Activated CD4-positive, alpha-beta memory T cell treated with anti-CD3 and anti-CD28 coated beads for 36 hours (primary cell): Measurements from ENCODE around the gene C16orf74. TPM values are rescaled to one million over a fixed set of nuclear protein-coding genes. Genes with fewer than 3 reads are reported as not detected.

Source experiments
- CTCF ChIA-PET: fragments of 350-600 bp; sonication (Branson Sonifier 250); formaldehyde crosslinking; loops from one replicate; lab custom pipeline; 2021; ENCODE audit warnings: antibody characterized with exemption, inconsistent platforms; lab: Charles Lee
- POLR2A ChIA-PET: fragments of 350-600 bp; sonication (Branson Sonifier 250); formaldehyde crosslinking; loops from one replicate; lab custom pipeline; 2021; ENCODE audit warnings: antibody characterized with exemption; lab: Charles Lee
- DNase-seq: peaks from one replicate; pipeline ENCODE4 v3.0.0-alpha.2; 2020
- H3K27ac Mint-ChIP-seq: one replicate; pipeline ENCODE4 v1.8.0; 2021; ENCODE audit warnings: mixed read lengths
- H3K27me3 Mint-ChIP-seq: one replicate; pipeline ENCODE4 v1.8.0; 2021; ENCODE audit warnings: mixed read lengths
- H3K36me3 Mint-ChIP-seq: one replicate; pipeline ENCODE4 v1.8.0; 2021; ENCODE audit warnings: mixed read lengths
- H3K4me1 Mint-ChIP-seq: one replicate; pipeline ENCODE4 v1.8.0; 2021; ENCODE audit warnings: low read depth, mixed read lengths
- H3K4me3 Mint-ChIP-seq: one replicate; pipeline ENCODE4 v1.8.0; 2021; ENCODE audit warnings: mild to moderate bottlenecking, mixed read lengths
- H3K9me3 Mint-ChIP-seq: one replicate; pipeline ENCODE4 v1.8.0; 2021; ENCODE audit warnings: mixed read lengths
- intact Hi-C: fragments of 100-400 bp; cut with micrococcal nuclease; formaldehyde crosslinking; loops from one replicate; pipeline ENCODE4 v1.15.1; 2023
- total RNA-seq, 2 experiments: library from RNA; stranded (reverse); gene quantifications; one replicate each; pipeline ENCODE4 v1.2.3, GENCODE V29; 2021

Gene C16orf74
- total RNA-seq, 2 experiments from 2014 or later, result not detected

GRCh38 chr16:85768199-85768598, 17.3 kb upstream of the C16orf74 start:
- Mint-ChIP-seq H3K27ac (no peak overlapping the region), H3K4me1 (no peaks in the 10 kb centered on the region), H3K27me3 (no peaks in the 10 kb centered on the region), H3K4me3 (no peak overlapping the region), H3K9me3 (no peaks in the 10 kb centered on the region), H3K36me3 (peaks cover 3% of the 10 kb centered on the region)
- POLR2A ChIA-PET, result interaction anchor here (0.7 kb wide), 1 partner anchor 332 kb away, joined by 3 read pairs; no protein-coding TSS in a partner anchor
- CTCF ChIA-PET, result no interaction called here
- intact Hi-C loops, result no loop called here
- DNase-seq, result no peak

GRCh38 chr16:85767531-85767930, 16.6 kb upstream of the C16orf74 start:
- ChIA-PET POLR2A (no interaction called here), CTCF (no interaction called here)
- no peaks in the 10 kb centered on the region for H3K27me3 Mint-ChIP-seq
- intact Hi-C loops, result no loop called here
- H3K9me3 Mint-ChIP-seq, result no peaks in the 10 kb centered on the region
- H3K4me1 Mint-ChIP-seq, result no peaks in the 10 kb centered on the region
- H3K27ac Mint-ChIP-seq, result no peak overlapping the region
- DNase-seq, result no peak
- no peak overlapping the region for H3K4me3 Mint-ChIP-seq
- peaks cover 3% of the 10 kb centered on the region for H3K36me3 Mint-ChIP-seq

DNA sequence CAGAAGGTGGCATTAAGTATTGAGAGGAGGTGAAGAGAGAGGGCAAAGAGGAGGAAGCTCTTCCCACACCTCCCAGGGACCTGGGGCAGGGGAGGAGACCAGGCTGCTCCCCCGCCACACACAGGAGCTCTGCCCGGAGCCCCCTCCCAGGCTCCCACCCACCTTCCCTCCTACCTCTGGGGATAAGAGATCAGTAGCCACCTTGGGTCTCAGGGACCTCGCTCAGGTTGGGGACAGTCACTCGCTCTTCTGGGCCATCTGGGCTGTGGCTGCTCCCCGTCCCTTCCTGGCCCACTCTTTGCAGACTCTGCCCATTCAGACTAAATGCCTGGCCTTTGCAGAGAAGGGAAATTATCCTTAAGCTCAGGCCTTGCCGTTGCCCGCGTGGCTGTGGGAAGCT, 14.9 kb upstream of the C16orf74 start:
- no peaks in the 10 kb centered on the region for H3K4me1 Mint-ChIP-seq
- POLR2A ChIA-PET, result no interaction called here
- intact Hi-C loops, result no loop called here
- H3K36me3 Mint-ChIP-seq, result peaks cover 2% of the 10 kb centered on the region
- no peak for DNase-seq
- no peak overlapping the region for H3K4me3 Mint-ChIP-seq
- no peak overlapping the region for H3K27ac Mint-ChIP-seq
- no peaks in the 10 kb centered on the region for H3K9me3 Mint-ChIP-seq
- CTCF ChIA-PET, result no interaction called here
- peaks cover 3% of the 10 kb centered on the region for H3K27me3 Mint-ChIP-seq

DNA sequence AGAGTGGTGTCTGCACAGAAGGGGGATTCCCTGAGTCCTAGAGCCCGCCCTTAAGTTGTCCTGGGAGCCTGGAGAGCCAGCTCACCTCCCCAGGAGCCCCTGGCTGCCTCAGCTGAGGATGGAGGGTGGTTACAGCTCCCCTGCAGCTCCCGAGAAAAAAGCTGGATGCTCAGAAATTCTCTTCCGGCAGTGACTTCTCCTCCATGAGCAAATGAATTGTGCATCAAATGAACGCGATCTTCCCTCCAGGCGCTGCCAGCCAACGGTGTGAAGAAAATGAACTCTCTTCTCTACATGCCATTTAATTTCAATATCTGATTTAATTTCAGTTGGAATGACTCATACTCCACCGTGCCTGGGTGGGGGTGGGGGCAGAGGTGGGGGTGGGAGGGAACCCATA, 14.3 kb upstream of the C16orf74 start:
- intact Hi-C loops, result no loop called here
- POLR2A ChIA-PET, result no interaction called here
- CTCF ChIA-PET, result no interaction called here
- no peak for DNase-seq
- Mint-ChIP-seq H3K27ac (no peak overlapping the region), H3K4me1 (no peaks in the 10 kb centered on the region), H3K9me3 (no peaks in the 10 kb centered on the region), H3K27me3 (peaks cover 3% of the 10 kb centered on the region), H3K4me3 (no peak overlapping the region), H3K36me3 (peaks cover 2% of the 10 kb centered on the region)

DNA sequence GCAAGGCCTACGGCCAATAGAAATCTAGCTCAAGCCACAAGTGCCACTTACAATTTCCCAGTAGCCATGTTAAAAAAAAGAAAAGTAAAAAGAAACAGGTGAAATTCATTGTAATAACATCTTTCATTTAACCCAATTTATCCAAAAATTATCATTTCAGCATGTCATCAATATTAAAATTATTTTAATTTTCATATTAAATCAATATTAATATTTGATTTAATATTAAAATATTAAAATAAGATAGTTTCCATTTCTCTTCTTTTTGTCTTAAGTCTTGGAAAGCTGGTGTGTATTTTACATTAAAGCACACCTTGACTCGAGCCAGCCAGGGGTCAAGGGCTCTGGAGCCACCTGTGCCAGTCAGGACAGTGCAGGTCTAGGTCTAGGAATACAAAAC, 12.7 kb upstream of the C16orf74 start:
- CTCF ChIA-PET, result no interaction called here
- peaks cover 18% of the 10 kb centered on the region for H3K27me3 Mint-ChIP-seq
- no peak overlapping the region for H3K27ac Mint-ChIP-seq
- no peaks in the 10 kb centered on the region for H3K36me3 Mint-ChIP-seq
- H3K4me1 Mint-ChIP-seq, result peaks cover 6% of the 10 kb centered on the region
- no peak overlapping the region for H3K4me3 Mint-ChIP-seq
- no peak for DNase-seq
- H3K9me3 Mint-ChIP-seq, result no peaks in the 10 kb centered on the region
- POLR2A ChIA-PET, result no interaction called here
- intact Hi-C loops, result no loop called here

DNA sequence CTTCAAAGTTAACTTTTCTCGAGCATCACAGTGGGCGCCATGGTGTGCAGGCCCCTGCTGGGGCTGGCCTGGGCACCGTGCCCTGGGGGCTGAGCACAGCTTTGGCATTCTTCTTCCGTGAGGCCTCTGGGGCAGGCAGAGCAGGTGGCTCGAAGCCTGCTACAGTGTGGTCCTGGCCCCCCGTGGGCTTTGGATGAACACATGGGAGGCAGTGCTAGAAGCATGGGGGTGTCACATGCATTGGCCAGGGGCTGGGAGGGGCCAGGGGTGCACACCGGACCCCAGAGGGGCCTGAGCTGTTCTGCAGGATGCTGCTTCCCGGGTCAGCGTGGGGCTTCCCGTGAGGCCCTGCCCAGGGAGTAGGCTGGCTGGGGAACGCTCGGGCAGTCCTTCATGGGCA, 12.1 kb upstream of the C16orf74 start:
- DNase-seq, result no peak
- no peak overlapping the region for H3K4me3 Mint-ChIP-seq
- H3K36me3 Mint-ChIP-seq, result no peaks in the 10 kb centered on the region
- CTCF ChIA-PET, result no interaction called here
- POLR2A ChIA-PET, result no interaction called here
- peaks cover 22% of the 10 kb centered on the region for H3K27me3 Mint-ChIP-seq
- no peaks in the 10 kb centered on the region for H3K9me3 Mint-ChIP-seq
- H3K27ac Mint-ChIP-seq, result no peak overlapping the region
- intact Hi-C loops, result no loop called here
- peaks cover 6% of the 10 kb centered on the region for H3K4me1 Mint-ChIP-seq

DNA sequence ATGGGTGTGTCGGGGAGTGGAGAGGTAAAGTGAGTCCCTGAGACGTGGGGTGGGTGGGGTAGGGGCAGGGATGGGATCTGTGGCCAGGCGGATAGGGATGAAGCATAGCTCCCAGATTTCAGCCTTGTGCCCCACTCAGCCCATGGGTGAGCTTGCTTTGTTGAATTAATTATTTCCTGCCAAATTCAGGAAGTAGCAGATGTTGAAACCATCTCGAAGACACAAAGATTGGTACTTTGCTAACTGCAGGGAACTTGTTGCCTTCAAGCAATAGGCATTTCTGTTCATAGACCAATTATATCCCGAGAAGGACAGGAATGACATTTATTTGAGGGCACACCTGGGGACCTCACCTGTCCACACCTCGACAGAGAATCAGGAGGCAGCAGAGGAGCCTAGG, 11.0 kb upstream of the C16orf74 start:
- peaks cover 11% of the 10 kb centered on the region for H3K4me1 Mint-ChIP-seq
- DNase-seq, result no peak
- POLR2A ChIA-PET, result no interaction called here
- no peaks in the 10 kb centered on the region for H3K9me3 Mint-ChIP-seq
- H3K27ac Mint-ChIP-seq, result no peak overlapping the region
- no peaks in the 10 kb centered on the region for H3K36me3 Mint-ChIP-seq
- CTCF ChIA-PET, result interaction anchor here (0.6 kb wide), 1 partner anchor 448 kb away, joined by 3 read pairs; no protein-coding TSS in a partner anchor
- H3K27me3 Mint-ChIP-seq, result peaks cover 23% of the 10 kb centered on the region
- H3K4me3 Mint-ChIP-seq, result no peak overlapping the region
- intact Hi-C loops, result no loop called here

DNA sequence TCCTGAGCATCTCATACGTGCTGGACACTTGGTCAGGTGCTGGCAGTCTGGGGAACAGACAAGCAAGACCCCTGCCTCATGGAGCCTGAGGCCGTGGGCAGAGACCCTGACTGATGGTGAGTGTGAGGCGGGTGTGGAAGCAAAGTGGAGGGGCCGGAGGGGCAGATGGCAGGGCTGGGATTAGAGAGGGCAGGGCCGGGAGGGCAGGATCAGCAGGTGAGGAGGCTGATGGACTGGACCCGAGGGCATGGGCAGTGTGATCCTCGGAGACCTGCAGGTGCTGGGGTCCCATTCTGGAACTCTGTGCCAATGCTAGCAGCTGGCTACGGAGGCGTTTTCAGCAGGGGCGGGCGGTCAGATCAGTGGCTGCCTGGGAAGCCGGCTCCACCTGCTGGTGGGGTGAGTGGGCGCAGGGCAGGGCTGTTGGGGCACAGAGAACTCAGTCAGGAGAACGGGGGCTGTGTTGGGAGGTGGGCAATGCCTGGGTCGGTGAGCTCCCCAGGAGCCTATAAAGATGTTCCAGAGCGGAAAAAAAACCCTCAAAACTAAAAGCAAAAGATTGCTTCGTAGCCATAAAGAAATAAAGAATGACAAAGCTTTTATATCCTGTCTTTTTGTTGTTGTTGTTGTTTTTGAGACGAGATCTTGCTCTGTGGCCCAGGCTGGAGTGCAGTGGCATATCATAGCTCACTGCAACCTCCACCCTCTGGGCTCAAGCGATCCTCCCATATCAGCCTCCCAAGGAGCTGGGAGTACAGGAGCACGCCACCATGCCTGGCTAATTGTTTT, 8.9 kb upstream of the C16orf74 start:
- H3K9me3 Mint-ChIP-seq, result no peaks in the 10 kb centered on the region
- peak; percentile 33 for DNase-seq
- CTCF ChIA-PET, result interaction anchor here (0.8 kb wide), 1 partner anchor 11 kb away, joined by 3 read pairs; no protein-coding TSS in a partner anchor
- POLR2A ChIA-PET, result no interaction called here
- H3K27ac Mint-ChIP-seq, result no peak overlapping the region
- intact Hi-C loops, result no loop called here
- no peaks in the 10 kb centered on the region for H3K36me3 Mint-ChIP-seq
- H3K4me1 Mint-ChIP-seq, result peaks cover 11% of the 10 kb centered on the region
- no peak overlapping the region for H3K4me3 Mint-ChIP-seq
- H3K27me3 Mint-ChIP-seq, result peaks cover 28% of the 10 kb centered on the region

- DNase-seq, result no peak
- ChIA-PET POLR2A (no interaction called here), CTCF (no interaction called here)
- Mint-ChIP-seq H3K4me1 (peaks cover 11% of the 10 kb centered on the region), H3K27ac (no peak overlapping the region), H3K4me3 (no peak overlapping the region), H3K9me3 (no peaks in the 10 kb centered on the region), H3K27me3 (peaks cover 30% of the 10 kb centered on the region), H3K36me3 (no peaks in the 10 kb centered on the region)
- intact Hi-C loops, result no loop called here
Observed at GRCh38 chr16:85759136-85759535, 8.2 kb upstream of the C16orf74 start.

DNA sequence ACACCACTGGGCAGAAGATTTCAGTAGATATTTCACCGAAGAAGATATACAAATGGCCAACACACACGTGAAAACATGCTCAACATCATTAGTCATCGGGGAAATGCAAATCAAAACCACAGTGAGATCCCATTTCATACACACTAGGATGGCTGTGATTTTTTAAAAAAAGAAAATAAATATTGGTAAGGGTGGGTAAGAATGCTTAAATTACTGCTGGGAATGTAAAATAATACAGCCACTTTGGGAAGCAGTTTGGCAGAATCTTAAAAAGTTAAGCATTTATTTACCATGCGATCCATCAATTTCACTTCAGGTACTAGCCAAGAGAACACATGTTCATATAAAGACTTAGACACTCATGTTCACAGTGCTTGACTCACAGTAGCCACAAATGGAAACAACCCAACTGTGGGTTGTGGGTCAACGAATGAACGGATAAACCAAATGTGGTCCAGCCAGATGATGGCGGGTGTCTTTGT, 6.5 kb upstream of the C16orf74 start:
- intact Hi-C loops, result no loop called here
- Mint-ChIP-seq H3K9me3 (no peaks in the 10 kb centered on the region), H3K36me3 (no peaks in the 10 kb centered on the region), H3K4me3 (no peak overlapping the region), H3K27ac (no peak overlapping the region), H3K4me1 (peaks cover 11% of the 10 kb centered on the region), H3K27me3 (peaks cover 39% of the 10 kb centered on the region)
- ChIA-PET POLR2A (no interaction called here), CTCF (no interaction called here)
- DNase-seq, result peak; percentile 50

DNA sequence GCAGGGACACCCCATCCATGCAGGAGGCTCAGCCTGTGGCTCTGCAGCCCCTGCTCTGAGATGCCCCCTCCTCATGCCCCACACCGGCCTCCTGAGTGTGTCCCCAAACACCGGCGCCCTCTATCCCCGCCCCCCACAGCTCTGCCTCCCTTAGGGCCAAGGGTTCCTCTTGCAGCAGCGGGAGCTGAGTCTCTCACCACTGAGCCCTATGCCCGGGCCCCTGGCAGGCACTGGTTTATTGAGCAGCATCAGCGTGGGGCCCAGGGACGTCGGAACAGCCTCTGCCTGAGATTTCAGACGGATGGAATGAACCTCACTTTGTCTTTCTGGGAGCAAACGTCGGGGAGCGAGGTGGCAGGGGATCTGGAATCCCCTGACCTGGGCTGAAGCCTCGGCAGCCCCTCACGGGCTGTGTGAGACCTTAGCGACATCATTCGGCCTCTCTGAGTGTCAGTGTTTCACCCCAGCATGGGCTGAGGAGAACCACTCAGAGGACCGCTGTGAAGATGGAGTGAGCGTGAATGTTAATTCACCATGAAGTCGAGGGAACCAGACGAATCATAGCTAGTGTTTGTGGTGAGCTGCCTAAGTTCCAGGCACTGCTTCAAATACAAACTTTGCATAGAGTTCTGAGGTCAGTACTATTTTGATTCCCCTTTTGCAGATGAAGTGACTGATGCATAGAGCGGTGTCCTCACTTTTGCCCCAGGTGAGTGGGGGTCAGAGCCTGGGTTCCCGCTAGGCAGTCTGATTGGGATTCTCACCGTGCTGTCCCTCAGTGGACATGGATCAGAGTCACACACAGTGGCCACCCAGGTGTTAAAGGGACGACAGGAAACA, 5.3 kb upstream of the C16orf74 start:
- ChIA-PET CTCF (no interaction called here), POLR2A (no interaction called here)
- DNase-seq, result no peak
- no peak overlapping the region for H3K27ac Mint-ChIP-seq
- H3K36me3 Mint-ChIP-seq, result no peaks in the 10 kb centered on the region
- H3K4me3 Mint-ChIP-seq, result no peak overlapping the region
- intact Hi-C loops, result no loop called here
- peaks cover 15% of the 10 kb centered on the region for H3K4me1 Mint-ChIP-seq
- H3K27me3 Mint-ChIP-seq, result peaks cover 41% of the 10 kb centered on the region
- no peaks in the 10 kb centered on the region for H3K9me3 Mint-ChIP-seq

DNA sequence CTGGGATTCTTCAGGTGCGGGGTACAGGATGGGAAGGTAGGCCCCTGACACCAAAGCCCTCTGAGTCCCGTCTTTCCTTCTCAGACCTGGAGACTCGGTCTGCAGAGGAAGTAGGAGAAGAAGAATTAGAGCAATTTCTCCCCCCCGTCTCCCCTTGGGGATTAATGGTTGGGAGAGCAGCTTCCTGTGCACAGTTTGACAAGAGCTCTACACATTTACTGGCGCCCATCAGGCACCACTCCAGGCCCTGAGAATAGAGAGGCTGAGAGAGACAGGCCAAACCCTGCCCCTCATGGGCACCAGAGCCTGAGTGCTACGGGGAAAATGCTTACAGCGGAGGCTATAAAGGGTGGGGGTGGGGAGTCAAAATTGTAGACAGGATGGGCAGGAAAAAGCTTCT, 3.5 kb upstream of the C16orf74 start:
- no peak overlapping the region for H3K27ac Mint-ChIP-seq
- no peak for DNase-seq
- H3K4me3 Mint-ChIP-seq, result no peak overlapping the region
- no peaks in the 10 kb centered on the region for H3K9me3 Mint-ChIP-seq
- H3K27me3 Mint-ChIP-seq, result peaks cover 42% of the 10 kb centered on the region
- peaks cover 20% of the 10 kb centered on the region for H3K4me1 Mint-ChIP-seq
- intact Hi-C loops, result no loop called here
- H3K36me3 Mint-ChIP-seq, result no peaks in the 10 kb centered on the region
- CTCF ChIA-PET, result interaction anchor here (1.3 kb wide), 1 partner anchor 139 kb away, joined by 3 read pairs; no protein-coding TSS in a partner anchor
- POLR2A ChIA-PET, result no interaction called here
